HG02759 (cell line): ENCODE data around the gene MAP3K12.
"Not testable (repeated sequence)": the region's sequence is repeated elsewhere in the genome, so short reads cannot be mapped to it uniquely, and the experiment has no call there.

ENCODE experiments used
- ATAC-seq: cut with Tn5 transposase; IDR thresholded peaks from one replicate; pipeline ENCODE4 v1.9.1; 2021; ENCODE audit warnings: mild to moderate bottlenecking, moderate library complexity; ENCODE audit not compliant: unreplicated experiment

The MAP3K12 gene

GRCh38 chr12:53444593-53445325 lies 54.5 kb downstream of the MAP3K12 start:
- not testable (repeated sequence) for ATAC-seq

GRCh38 chr12:53443955-53444354 lies 55.3 kb downstream of the MAP3K12 start:
- ATAC-seq: no peak

GRCh38 chr12:53441040-53441833 lies 58.0 kb downstream of the MAP3K12 start, which contains the start of gene PRR13:
TSS of gene PRR13 (plus strand) at chr12:53441734. CDS start at chr12:53442715, 981 bp downstream.
- peak; percentile 98 for ATAC-seq

DNA sequence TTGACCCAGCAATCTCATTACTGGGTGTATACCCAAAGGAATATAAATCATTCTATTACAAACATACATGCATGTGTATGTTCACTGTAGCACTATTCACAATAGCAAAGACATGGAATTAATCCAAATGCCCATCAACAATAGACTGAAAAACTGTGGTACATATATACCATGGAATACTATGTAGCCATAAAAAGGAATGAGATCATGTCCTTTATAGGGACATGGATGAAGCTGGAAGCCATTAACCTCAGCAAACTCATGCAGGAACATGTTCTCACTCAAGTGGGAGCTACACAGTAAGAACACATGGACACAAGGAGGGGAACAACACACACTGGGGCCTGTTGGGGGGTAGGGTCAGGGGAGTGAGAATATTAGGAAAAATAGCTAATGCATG lies 59.7 kb downstream of the MAP3K12 start:
- not testable (repeated sequence) for ATAC-seq

GRCh38 chr12:53435326-53435725 lies 63.9 kb downstream of the MAP3K12 start:
- not testable (repeated sequence) for ATAC-seq

DNA sequence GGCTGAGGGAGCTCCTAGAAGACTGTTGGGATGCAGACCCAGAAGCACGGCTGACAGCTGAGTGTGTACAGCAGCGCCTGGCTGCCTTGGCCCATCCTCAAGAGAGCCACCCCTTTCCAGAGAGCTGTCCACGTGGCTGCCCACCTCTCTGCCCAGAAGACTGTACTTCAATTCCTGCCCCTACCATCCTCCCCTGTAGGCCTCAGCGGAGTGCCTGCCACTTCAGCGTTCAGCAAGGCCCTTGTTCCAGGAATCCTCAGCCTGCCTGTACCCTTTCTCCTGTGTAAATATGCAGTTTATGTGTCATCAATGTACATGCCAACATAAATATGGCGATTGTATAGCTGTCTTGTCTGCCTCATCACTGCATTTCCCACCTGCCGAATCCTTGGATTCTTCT lies 68.1 kb downstream of the MAP3K12 start:
- ATAC-seq: no peak

DNA sequence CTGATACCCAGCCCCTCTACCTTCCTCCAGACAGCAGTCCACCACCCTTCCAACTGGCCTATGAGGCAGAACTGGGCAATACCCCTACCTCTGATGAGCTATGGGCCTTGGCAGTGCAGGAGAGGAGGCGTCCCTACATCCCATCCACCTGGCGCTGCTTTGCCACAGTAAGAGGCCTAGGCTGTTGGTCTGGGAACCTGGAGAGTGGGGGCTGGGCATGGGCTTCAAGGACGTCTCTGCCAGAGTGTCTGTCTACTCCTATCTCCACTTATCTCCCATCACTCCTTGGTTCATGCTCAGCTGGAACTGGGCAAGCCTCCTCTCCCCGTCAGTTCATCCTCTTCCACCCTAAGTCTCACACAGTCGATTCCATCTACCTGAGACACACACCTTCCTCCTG lies 69.1 kb downstream of the MAP3K12 start:
- ATAC-seq: no peak
